NCI-H345 treated with DMSO at 0.1 percent for 48 hours (cell line): Measurements from ENCODE around the gene AIFM1.
A peak's percentile ranks its signal among the peaks of the same experiment; 100 is the strongest.

Experiments used
- DNase-seq: peaks from one replicate; lab custom pipeline; 2025; ENCODE audit not compliant: unreplicated experiment; lab: John Stamatoyannopoulos, UW

AIFM1 gene

GRCh38 chrX:130165703-130166502, at the start of gene AIFM1:
AIFM1 (minus strand) TSS chrX:130165841; CDS start chrX:130165656, 185 bp downstream.
- peak; percentile 94 for DNase-seq

- DNase-seq: no peak
Measured at GRCh38 chrX:130213376-130213775, 47.7 kb upstream of the AIFM1 start.

GRCh38 chrX:130212371-130212770, 46.7 kb upstream of the AIFM1 start:
- no peak for DNase-seq

GRCh38 chrX:130211415-130212186, 46.0 kb upstream of the AIFM1 start:
- no peak for DNase-seq

GRCh38 chrX:130204647-130205046, 39.0 kb upstream of the AIFM1 start:
- DNase-seq: no peak

- DNase-seq: no peak
Measured at GRCh38 chrX:130197464-130197863, 31.8 kb upstream of the AIFM1 start.

- no peak for DNase-seq
Measured at GRCh38 chrX:130196466-130196865, 30.8 kb upstream of the AIFM1 start.

GRCh38 chrX:130190801-130191200, 25.2 kb upstream of the AIFM1 start:
- DNase-seq: no peak

- no peak for DNase-seq
Measured at GRCh38 chrX:130186651-130187050, 21.0 kb upstream of the AIFM1 start.

GRCh38 chrX:130184857-130185256, 19.2 kb upstream of the AIFM1 start:
- DNase-seq: no peak

GRCh38 chrX:130184168-130184567, 18.5 kb upstream of the AIFM1 start:
- no peak for DNase-seq

- no peak for DNase-seq
Measured at GRCh38 chrX:130179579-130180215, 14.1 kb upstream of the AIFM1 start.

GRCh38 chrX:130179170-130179569, 13.5 kb upstream of the AIFM1 start:
- DNase-seq: no peak

- DNase-seq: no peak
Measured at GRCh38 chrX:130176942-130177341, 11.3 kb upstream of the AIFM1 start.

- DNase-seq: no peak
Measured at GRCh38 chrX:130176354-130176776, 10.7 kb upstream of the AIFM1 start.

- DNase-seq: no peak
Measured at GRCh38 chrX:130174937-130175336, 9.3 kb upstream of the AIFM1 start.

- DNase-seq: no peak
Measured at GRCh38 chrX:130174045-130174704, 8.5 kb upstream of the AIFM1 start.

- DNase-seq: no peak
Measured at GRCh38 chrX:130173190-130173895, 7.7 kb upstream of the AIFM1 start.

GRCh38 chrX:130172127-130172845, 6.6 kb upstream of the AIFM1 start:
- DNase-seq: no peak
